OCI-LY7 (cell line): Measurements from ENCODE around the gene DIP2C. TPM values are rescaled to one million over a fixed set of nuclear protein-coding genes. Genes with fewer than 3 reads are reported as not detected.
"Not testable (repeated sequence)": the region's sequence is repeated elsewhere in the genome, so short reads cannot be mapped to it uniquely, and the experiment has no call there.

Experiments used
- BruUV-seq: library from RNA; stranded (reverse); fragments of 400-500 nt; replicated peaks from 2 replicates; lab custom pipeline; 2021; lab: Mats Ljungman, UMichigan
- CTCF ChIA-PET: fragments of 300-600 bp; sonication (Branson Sonifier 250); formaldehyde crosslinking; loops from one replicate; lab custom pipeline; 2022; ENCODE audit warnings: antibody characterized with exemption; ENCODE audit not compliant: unreplicated experiment; lab: Charles Lee
- POLR2A ChIA-PET: fragments of 300-600 bp; sonication (Branson Sonifier 250); formaldehyde crosslinking; loops from one replicate; lab custom pipeline; 2022; ENCODE audit warnings: antibody characterized with exemption; lab: Charles Lee
- DNase-seq: peaks from one replicate; pipeline ENCODE4 v3.0.0-alpha.2; 2015; ENCODE audit warnings: low spot score
- H2AFZ ChIP-seq: fragments of 200-600 bp; sonication (generic), shearing (Covaris generic); 2 replicates; pipeline ENCODE4 v1.6.1; 2014; ENCODE audit warnings: mild to moderate bottlenecking, antibody characterized with exemption, low read length, moderate library complexity
- H3K27ac ChIP-seq: fragments of 200-600 bp; sonication (generic); 2 replicates; pipeline ENCODE4 v1.5.1; 2014; ENCODE audit warnings: mixed run types, low read depth, mild to moderate bottlenecking, moderate library complexity, low read length, inconsistent platforms; ENCODE audit not compliant: poor library complexity, severe bottlenecking
- H3K36me3 ChIP-seq: fragments of 200-600 bp; sonication (generic); 2 replicates; pipeline ENCODE4 v1.6.1; 2014; ENCODE audit warnings: mild to moderate bottlenecking, antibody characterized with exemption, low read length, moderate library complexity, mixed read lengths; ENCODE audit not compliant: insufficient read depth
- H3K4me1 ChIP-seq: fragments of 200-600 bp; sonication (generic); 2 replicates; pipeline ENCODE4 v1.5.1; 2014; ENCODE audit warnings: mild to moderate bottlenecking, low read length; ENCODE audit not compliant: insufficient read depth, poor library complexity, severe bottlenecking
- H3K4me2 ChIP-seq: fragments of 200-600 bp; sonication (generic); 2 replicates; pipeline ENCODE4 v1.6.1; 2014; ENCODE audit warnings: mild to moderate bottlenecking, low read length
- H3K4me3 ChIP-seq: fragments of 200-600 bp; sonication (generic); 2 replicates; pipeline ENCODE4 v1.5.1; 2014; ENCODE audit warnings: mild to moderate bottlenecking, low read depth, low read length; ENCODE audit not compliant: poor library complexity, severe bottlenecking
- H3K79me2 ChIP-seq: fragments of 200-600 bp; sonication (generic); 2 replicates; pipeline ENCODE4 v1.6.1; 2016; ENCODE audit warnings: low read depth, mild to moderate bottlenecking, low read length, moderate library complexity, mixed read lengths; ENCODE audit not compliant: insufficient read depth
- H3K9me2 ChIP-seq: fragments of 200-600 bp; sonication (generic); 2 replicates; pipeline ENCODE4 v1.6.1; 2016; ENCODE audit warnings: mild to moderate bottlenecking, low read length, mixed read lengths; ENCODE audit not compliant: insufficient read depth
- H3K9me3 ChIP-seq: fragments of 200-600 bp; sonication (generic); 2 replicates; pipeline ENCODE4 v1.6.1; 2014; ENCODE audit warnings: mild to moderate bottlenecking, mixed run types, low read length, mixed read lengths
- H4K20me1 ChIP-seq: fragments of 200-600 bp; sonication (generic); 2 replicates; pipeline ENCODE4 v1.6.1; 2014; ENCODE audit warnings: mild to moderate bottlenecking, antibody characterized with exemption, low read length, moderate library complexity, mixed read lengths; ENCODE audit not compliant: insufficient read depth
- EZH2phosphoT487 ChIP-seq: fragments of 200-600 bp; sonication (generic); IDR thresholded peaks from 2 replicates; pipeline ENCODE4 v1.6.1; 2018; ENCODE audit warnings: low read depth, borderline replicate concordance, mild to moderate bottlenecking, mixed run types, antibody characterized with exemption, low read length, moderate library complexity, mixed read lengths
- intact Hi-C: fragments of 100-400 bp; cut with micrococcal nuclease; formaldehyde crosslinking; loops from one replicate; pipeline ENCODE4 v1.10.0; 2022; ENCODE audit not compliant: unreplicated experiment
- total RNA-seq, 2 experiments: library from RNA; depleted of rRNA in 1 of 2; stranded (reverse); fragments of >200 nt in 1 of 2; shearing (Covaris generic) in 1 of 2; gene quantifications; 2 replicates each; pipeline ENCODE4 v1.2.3, GENCODE V29; 2014 to 2022
- TF ChIP-seq, protein P1 (sequence below): fragments of 200-600 bp; sonication (generic); conservative IDR thresholded peaks from 2 replicates; pipeline ENCODE4 v1.5.1; 2014; ENCODE audit warnings: mild to moderate bottlenecking, antibody characterized with exemption, low read length, moderate library complexity, mixed read lengths

Gene DIP2C
- total RNA-seq, 2 experiments from 2014 or later: 10.9 to 29.5 TPM

DNA sequence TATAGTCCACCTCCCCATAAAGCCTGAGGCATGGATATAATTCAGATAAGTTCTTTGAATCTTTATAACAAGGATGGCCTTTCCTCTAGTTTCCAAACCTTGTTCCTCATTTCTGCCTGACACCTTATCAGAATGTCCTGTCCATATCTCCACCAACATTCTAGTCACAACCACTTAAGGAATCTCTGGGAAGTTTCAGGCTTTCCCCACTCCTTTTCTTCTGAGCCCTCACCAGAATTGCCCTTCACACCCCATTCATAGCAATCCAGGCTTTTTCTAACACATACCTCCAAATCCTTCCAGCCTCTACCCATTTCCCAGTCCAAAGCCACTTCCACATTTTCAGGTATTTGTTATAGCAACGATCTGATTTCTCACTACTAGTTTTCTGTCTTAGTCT lies 18.0 kb upstream of the DIP2C start:
- Histone ChIP-seq H3K9me3 (no peaks in the 10 kb centered on the region), H2AFZ (no peak overlapping the region), H3K9me2 (no peaks in the 10 kb centered on the region), H3K36me3 (no peaks in the 10 kb centered on the region), H3K27ac (no peak overlapping the region), H3K4me1 (no peaks in the 10 kb centered on the region), H4K20me1 (no peaks in the 10 kb centered on the region), H3K79me2 (no peaks in the 10 kb centered on the region), H3K4me2 (no peak overlapping the region), H3K4me3 (no peak overlapping the region)
- BruUV-seq: no TSS peak
- ChIA-PET POLR2A (no interaction called here), CTCF (no interaction called here)
- TF ChIP-seq EZH2phosphoT487: no peak
- TF ChIP-seq, protein P1, sequence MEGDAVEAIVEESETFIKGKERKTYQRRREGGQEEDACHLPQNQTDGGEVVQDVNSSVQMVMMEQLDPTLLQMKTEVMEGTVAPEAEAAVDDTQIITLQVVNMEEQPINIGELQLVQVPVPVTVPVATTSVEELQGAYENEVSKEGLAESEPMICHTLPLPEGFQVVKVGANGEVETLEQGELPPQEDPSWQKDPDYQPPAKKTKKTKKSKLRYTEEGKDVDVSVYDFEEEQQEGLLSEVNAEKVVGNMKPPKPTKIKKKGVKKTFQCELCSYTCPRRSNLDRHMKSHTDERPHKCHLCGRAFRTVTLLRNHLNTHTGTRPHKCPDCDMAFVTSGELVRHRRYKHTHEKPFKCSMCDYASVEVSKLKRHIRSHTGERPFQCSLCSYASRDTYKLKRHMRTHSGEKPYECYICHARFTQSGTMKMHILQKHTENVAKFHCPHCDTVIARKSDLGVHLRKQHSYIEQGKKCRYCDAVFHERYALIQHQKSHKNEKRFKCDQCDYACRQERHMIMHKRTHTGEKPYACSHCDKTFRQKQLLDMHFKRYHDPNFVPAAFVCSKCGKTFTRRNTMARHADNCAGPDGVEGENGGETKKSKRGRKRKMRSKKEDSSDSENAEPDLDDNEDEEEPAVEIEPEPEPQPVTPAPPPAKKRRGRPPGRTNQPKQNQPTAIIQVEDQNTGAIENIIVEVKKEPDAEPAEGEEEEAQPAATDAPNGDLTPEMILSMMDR: no peak
- intact Hi-C loops: no loop called here
- DNase-seq: no peak

DNA sequence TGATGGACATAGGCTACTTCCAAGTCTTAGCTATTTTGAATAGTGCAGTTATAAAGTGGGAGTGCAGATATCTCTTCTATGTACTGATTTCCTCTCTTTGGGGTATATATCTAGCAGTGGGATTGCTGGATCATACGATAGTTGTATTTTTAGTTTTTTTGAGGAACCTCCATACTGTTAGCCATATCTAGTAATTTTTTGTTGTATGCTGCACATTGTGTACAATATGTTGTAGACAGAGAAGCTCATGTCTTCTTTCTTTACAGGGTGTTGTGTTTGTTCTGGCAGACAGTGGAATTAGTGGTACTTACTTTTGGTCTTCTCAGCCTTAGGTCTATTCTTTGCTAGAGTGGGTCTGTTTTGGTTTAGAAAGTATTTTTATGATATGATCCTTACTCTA lies 13.7 kb upstream of the DIP2C start:
- no TSS peak for BruUV-seq
- ChIA-PET POLR2A (interaction anchor here (1.1 kb wide), 1 partner anchor 10 kb away, joined by 4 read pairs; no protein-coding TSS in a partner anchor), CTCF (no interaction called here)
- Histone ChIP-seq H4K20me1 (no peaks in the 10 kb centered on the region), H3K27ac (no peak overlapping the region), H3K9me3 (no peaks in the 10 kb centered on the region), H3K4me2 (no peak overlapping the region), H3K79me2 (no peaks in the 10 kb centered on the region), H3K4me3 (no peak overlapping the region), H3K4me1 (no peaks in the 10 kb centered on the region), H2AFZ (no peak overlapping the region), H3K36me3 (no peaks in the 10 kb centered on the region), H3K9me2 (no peaks in the 10 kb centered on the region)
- TF ChIP-seq EZH2phosphoT487: no peak
- TF ChIP-seq, protein P1: no peak
- intact Hi-C loops: no loop called here
- no peak for DNase-seq

DNA sequence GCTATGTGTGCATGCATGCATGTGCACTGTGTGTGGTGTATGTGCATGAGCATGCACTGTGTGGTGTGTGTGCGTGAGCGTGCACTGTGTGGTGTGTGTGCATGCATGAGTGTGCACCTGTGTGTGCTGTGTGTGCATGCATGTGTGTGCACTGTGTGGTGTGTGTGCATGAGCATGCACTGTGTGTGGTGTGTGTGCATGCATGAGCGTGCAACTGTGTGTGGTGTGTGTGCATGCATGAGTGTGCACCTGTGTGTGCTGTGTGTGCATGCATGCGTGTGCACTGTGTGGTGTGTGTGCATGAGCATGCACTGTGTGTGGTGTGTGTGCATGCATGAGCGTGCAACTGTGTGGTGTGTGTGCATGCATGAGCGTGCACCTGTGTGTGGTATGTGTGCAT lies 10.7 kb upstream of the DIP2C start:
- H3K9me2 ChIP-seq, H3K79me2 ChIP-seq, H3K9me3 ChIP-seq, DNase-seq, H3K4me3 ChIP-seq, H3K36me3 ChIP-seq, CTCF ChIA-PET, H3K27ac ChIP-seq, intact Hi-C loops, H3K4me1 ChIP-seq, BruUV-seq, POLR2A ChIA-PET, H4K20me1 ChIP-seq, H2AFZ ChIP-seq, H3K4me2 ChIP-seq: not testable (repeated sequence)
